GM12874 (cell line): ENCODE data around the gene GGCX.
A peak's percentile ranks its signal among the peaks of the same experiment; 100 is the strongest.

ENCODE experiments used
- CTCF ChIP-seq: IDR thresholded peaks from 2 replicates; pipeline ENCODE4 v1.5.1; 2011; ENCODE audit warnings: low read depth, mild to moderate bottlenecking, control low read depth, low read length, moderate library complexity; ENCODE audit not compliant: insufficient read depth

Gene GGCX

GRCh38 chr2:85551698-85552678 lies 9.3 kb downstream of the GGCX start:
- peak; percentile 83 for TF ChIP-seq CTCF

GRCh38 chr2:85550486-85550885 lies 10.8 kb downstream of the GGCX start:
- TF ChIP-seq CTCF, result no peak

- TF ChIP-seq CTCF, result no peak
These were observed 11.5 kb downstream of the GGCX start for GRCh38 chr2:85549826-85550225.

- no peak for TF ChIP-seq CTCF
These were observed 12.2 kb downstream of the GGCX start for GRCh38 chr2:85549095-85549494.

GRCh38 chr2:85548608-85548900 lies 12.7 kb downstream of the GGCX start:
- no peak for TF ChIP-seq CTCF

- TF ChIP-seq CTCF, result no peak
These were observed 13.3 kb downstream of the GGCX start for GRCh38 chr2:85547859-85548607.

- no peak for TF ChIP-seq CTCF
These were observed 14.0 kb downstream of the GGCX start for GRCh38 chr2:85547089-85547858.
